Measurements from ENCODE around the gene SERPING1. TPM values are rescaled to one million over a fixed set of nuclear protein-coding genes. Genes with fewer than 3 reads are reported as not detected.

SERPING1 gene
- total RNA-seq, 1 experiment from 2014 or later = 5.2 TPM

- peak; percentile 100 for DNase-seq (ENCODE audit: low spot score)
- ChIA-PET CTCF (interaction anchor here (0.6 kb wide), 1 partner anchor 200 kb away, joined by 4 read pairs; no protein-coding TSS in a partner anchor), POLR2A (ENCODE audit: low non-redundant PET) (no interaction called here)
- intact Hi-C loops (cut with micrococcal nuclease; ENCODE audit: unreplicated experiment) = no loop called here
- Histone ChIP-seq H3K36me3 (ENCODE audit: insufficient read depth, low read length, poor library complexity, severe bottlenecking) (peaks cover 26% of the 10 kb centered on the region), H3K9me3 (ENCODE audit: low read depth, low read length, poor library complexity, severe bottlenecking) (no peaks in the 10 kb centered on the region), H3K27ac (ENCODE audit: low read depth, low read length, poor library complexity, severe bottlenecking) (peak within 1 kb of the TSS; percentile 62), H3K27me3 (replicated peaks; ENCODE audit: insufficient read depth, low read depth, low read length, poor library complexity) (no peaks in the 10 kb centered on the region), H3K4me3 (ENCODE audit: low read depth, low read length, poor library complexity, severe bottlenecking) (peak within 1 kb of the TSS; percentile 63), H3K4me1 (ENCODE audit: insufficient read depth, low read length, poor library complexity, severe bottlenecking) (no peaks in the 10 kb centered on the region)
- TF ChIP-seq CTCF (conservative IDR thresholded peaks at IDR 0.05; ENCODE audit: low read depth, low read length) = no peak
- TF ChIP-seq EZH2 (IDR thresholded peaks at IDR 0.05; ENCODE audit: borderline replicate concordance, low read depth, low read length, poor library complexity, severe bottlenecking) = no peak
- BruUV-seq (replicated peaks) = no TSS peak
Observed at GRCh38 chr11:57657194-57658022, 59.9 kb downstream of the SERPING1 start, which contains the start of gene CLP1. Gene CLP1 (plus strand): TSS chr11:57657762. CDS start chr11:57659477, 1,715 bp downstream.

- POLR2A ChIA-PET (ENCODE audit: low non-redundant PET) = no interaction called here
- intact Hi-C loops (cut with micrococcal nuclease; ENCODE audit: unreplicated experiment) = no loop called here
- Histone ChIP-seq H3K27me3 (replicated peaks; ENCODE audit: insufficient read depth, low read depth, low read length, poor library complexity) (no peaks in the 10 kb centered on the region), H3K9me3 (ENCODE audit: low read depth, low read length, poor library complexity, severe bottlenecking) (no peaks in the 10 kb centered on the region), H3K27ac (ENCODE audit: low read depth, low read length, poor library complexity, severe bottlenecking) (peak overlapping the region; percentile 62), H3K36me3 (ENCODE audit: insufficient read depth, low read length, poor library complexity, severe bottlenecking) (peaks cover 26% of the 10 kb centered on the region), H3K4me1 (ENCODE audit: insufficient read depth, low read length, poor library complexity, severe bottlenecking) (no peaks in the 10 kb centered on the region), H3K4me3 (ENCODE audit: low read depth, low read length, poor library complexity, severe bottlenecking) (peak overlapping the region; percentile 63)
- BruUV-seq (replicated peaks) = TSS peak; percentile 88
- CTCF ChIA-PET = no interaction called here
- DNase-seq (ENCODE audit: low spot score) = no peak
- no peak for TF ChIP-seq CTCF (conservative IDR thresholded peaks at IDR 0.05; ENCODE audit: low read depth, low read length)
- no peak for TF ChIP-seq EZH2 (IDR thresholded peaks at IDR 0.05; ENCODE audit: borderline replicate concordance, low read depth, low read length, poor library complexity, severe bottlenecking)
Observed at GRCh38 chr11:57658023-57658361, 60.5 kb downstream of the SERPING1 start.

GRCh38 chr11:57659669-57660068 lies 62.2 kb downstream of the SERPING1 start:
- no peaks in the 10 kb centered on the region for H3K27me3 ChIP-seq (replicated peaks; ENCODE audit: insufficient read depth, low read depth, low read length, poor library complexity)
- H3K27ac ChIP-seq (ENCODE audit: low read depth, low read length, poor library complexity, severe bottlenecking) = no peak overlapping the region
- peaks cover 26% of the 10 kb centered on the region for H3K36me3 ChIP-seq (ENCODE audit: insufficient read depth, low read length, poor library complexity, severe bottlenecking)
- CTCF ChIA-PET = no interaction called here
- no TSS peak for BruUV-seq (replicated peaks)
- H3K4me1 ChIP-seq (ENCODE audit: insufficient read depth, low read length, poor library complexity, severe bottlenecking) = no peaks in the 10 kb centered on the region
- TF ChIP-seq CTCF (conservative IDR thresholded peaks at IDR 0.05; ENCODE audit: low read depth, low read length) = no peak
- no peak for TF ChIP-seq EZH2 (IDR thresholded peaks at IDR 0.05; ENCODE audit: borderline replicate concordance, low read depth, low read length, poor library complexity, severe bottlenecking)
- POLR2A ChIA-PET (ENCODE audit: low non-redundant PET) = no interaction called here
- H3K9me3 ChIP-seq (ENCODE audit: low read depth, low read length, poor library complexity, severe bottlenecking) = no peaks in the 10 kb centered on the region
- no peak for DNase-seq (ENCODE audit: low spot score)
- no peak overlapping the region for H3K4me3 ChIP-seq (ENCODE audit: low read depth, low read length, poor library complexity, severe bottlenecking)
- intact Hi-C loops (cut with micrococcal nuclease; ENCODE audit: unreplicated experiment) = no loop called here

All from A673 (cell line).